Adipose tissue (tissue), 3 donors: ENCODE data around the gene KCNN3. TPM values are rescaled to one million over a fixed set of nuclear protein-coding genes. Genes with fewer than 3 reads are reported as not detected.
"Not testable (repeated sequence)": the region's sequence is repeated elsewhere in the genome, so short reads cannot be mapped to it uniquely, and the experiment has no call there.

Experiments
- H3K27ac ChIP-seq: one replicate; pipeline ENCODE4 v1.5.1; 2013; ENCODE audit warnings: low read depth, low read length
- WGBS, 3 donors: extraction: QIAGEN DNeasy Blood & Tissue Kit; methylation state at CpG; one replicate each; pipeline ENCODE4 v1.1.7; 2013; 5-methylcytosine and 5-hydroxymethylcytosine counted together
- polyA plus RNA-seq, 3 donors: library from polyadenylated mRNA; stranded (reverse); fragments of 200-250 nt; gene quantifications; one replicate each; pipeline ENCODE4 v1.2.3, GENCODE V29; 2013
- donor health status: healthy with polysubstance abuse.
- donor health status: Bipolar disorder and iron deficiency.
- donor health status: healthy.

KCNN3 gene
- polyA plus RNA-seq, 3 donors = 0.14 to 0.67 (median 0.40) TPM

- 80 to 89% (median 82%) methylated on average over 2 of the region's 2 CpGs for WGBS, 3 donors
- no peak overlapping the region for H3K27ac ChIP-seq
These were observed 155.9 kb downstream of the KCNN3 start for GRCh38 chr1:154714052-154714623.

- no peak overlapping the region for H3K27ac ChIP-seq
- 87 to 96% (median 94%) methylated on average over 11 of the region's 11 CpGs for WGBS, 3 donors
These were observed 157.1 kb downstream of the KCNN3 start for GRCh38 chr1:154713005-154713404.

GRCh38 chr1:154712166-154712810 lies 157.8 kb downstream of the KCNN3 start:
- no peak overlapping the region for H3K27ac ChIP-seq
- WGBS, 3 donors = 75 to 86% (median 82%) methylated on average over 11 of the region's 11 CpGs

GRCh38 chr1:154711416-154711815 lies 158.7 kb downstream of the KCNN3 start:
- no peak overlapping the region for H3K27ac ChIP-seq
- 75 to 89% (median 88%) methylated on average over 1 of the region's 1 CpG for WGBS, 3 donors

GRCh38 chr1:154710106-154710505 lies 160.0 kb downstream of the KCNN3 start:
- no peak overlapping the region for H3K27ac ChIP-seq
- 61 to 72% (median 68%) methylated on average over 6 of the region's 6 CpGs for WGBS, 3 donors

GRCh38 chr1:154707901-154708463 lies 162.1 kb downstream of the KCNN3 start:
- 82 to 91% (median 91%) methylated on average over 17 of the region's 17 CpGs for WGBS, 3 donors
- H3K27ac ChIP-seq = no peak overlapping the region

- 81 to 94% (median 89%) methylated on average over 1 of the region's 1 CpG for WGBS, 3 donors
- H3K27ac ChIP-seq = no peak overlapping the region
These were observed 163.2 kb downstream of the KCNN3 start for GRCh38 chr1:154706851-154707250.

GRCh38 chr1:154705544-154705943 lies 164.5 kb downstream of the KCNN3 start:
- no peak overlapping the region for H3K27ac ChIP-seq
- 89 to 93% (median 89%) methylated on average over 2 of the region's 2 CpGs for WGBS, 3 donors

- H3K27ac ChIP-seq = no peak overlapping the region
- 18 to 19% (median 18%) methylated on average over 5 of the region's 5 CpGs for WGBS, 3 donors
These were observed 166.9 kb downstream of the KCNN3 start for GRCh38 chr1:154703170-154703569.

GRCh38 chr1:154698320-154699096 lies 171.6 kb downstream of the KCNN3 start:
- no peak overlapping the region for H3K27ac ChIP-seq
- 73 to 87% (median 86%) methylated on average over 4 of the region's 4 CpGs for WGBS, 3 donors

- no peak overlapping the region for H3K27ac ChIP-seq
These were observed 172.4 kb downstream of the KCNN3 start for GRCh38 chr1:154697710-154698109.

GRCh38 chr1:154696456-154696855 lies 173.6 kb downstream of the KCNN3 start:
- WGBS, 3 donors = 54 to 65% (median 57%) methylated on average over 3 to 4 of the region's 4 CpGs
- no peak overlapping the region for H3K27ac ChIP-seq

GRCh38 chr1:154695985-154696384 lies 174.1 kb downstream of the KCNN3 start:
- H3K27ac ChIP-seq = no peak overlapping the region
- 40 to 50% (median 47%) methylated on average over 2 of the region's 2 CpGs for WGBS, 3 donors

- H3K27ac ChIP-seq = no peak overlapping the region
- WGBS, 3 donors = 80 to 88% (median 83%) methylated on average over 4 of the region's 4 CpGs
These were observed 175.1 kb downstream of the KCNN3 start for GRCh38 chr1:154694995-154695394.

GRCh38 chr1:154689083-154689482 lies 181.0 kb downstream of the KCNN3 start:
- WGBS, 3 donors = 66 to 79% (median 77%) methylated on average over 3 of the region's 3 CpGs
- no peak overlapping the region for H3K27ac ChIP-seq

GRCh38 chr1:154686507-154686906 lies 183.6 kb downstream of the KCNN3 start:
- no peak overlapping the region for H3K27ac ChIP-seq
- 24 to 47% (median 37%) methylated on average over 2 of the region's 2 CpGs for WGBS, 3 donors

- whole genome bisulfite sequencing, 3 donors = 49 to 61% (median 57%) methylated on average over 4 of the region's 4 CpGs
- H3K27ac ChIP-seq = no peak overlapping the region
These were observed 186.3 kb downstream of the KCNN3 start for GRCh38 chr1:154683820-154684219.

GRCh38 chr1:154682254-154682653 lies 187.8 kb downstream of the KCNN3 start:
- 57 to 74% (median 73%) methylated on average over 13 of the region's 13 CpGs for WGBS, 3 donors
- no peak overlapping the region for H3K27ac ChIP-seq

GRCh38 chr1:154677844-154678243 lies 192.2 kb downstream of the KCNN3 start:
- not testable (repeated sequence) for H3K27ac ChIP-seq
- 86 to 95% (median 95%) methylated on average over 12 to 24 of the region's 27 CpGs for WGBS, 3 donors
